ENCODE results near the gene SPEF1.

SPEF1 gene

GRCh38 chr20:3811467-3812258 lies 30.4 kb upstream of the SPEF1 start:
- DNase-seq (ENCODE audit: low read depth, low spot score): peak; percentile 91
- H3K4me3 ChIP-seq (ENCODE audit: low read depth, low read length): peak overlapping the region; percentile 38
- CTCF ChIA-PET: interaction anchor here (0.7 to 2.9 kb wide), 8 partner anchors 16 to 281 kb away, joined by 3 to 18 read pairs (median 6); partner anchors contain the start of gene CDC25B
- POLR2A ChIA-PET: interaction anchor here (1.0 to 2.0 kb wide), 3 partner anchors 9 to 25 kb away, joined by 3 to 12 read pairs (median 3); partner anchors contain the start of genes AP5S1, CDC25B and CENPB
- TF ChIP-seq, protein P1, sequence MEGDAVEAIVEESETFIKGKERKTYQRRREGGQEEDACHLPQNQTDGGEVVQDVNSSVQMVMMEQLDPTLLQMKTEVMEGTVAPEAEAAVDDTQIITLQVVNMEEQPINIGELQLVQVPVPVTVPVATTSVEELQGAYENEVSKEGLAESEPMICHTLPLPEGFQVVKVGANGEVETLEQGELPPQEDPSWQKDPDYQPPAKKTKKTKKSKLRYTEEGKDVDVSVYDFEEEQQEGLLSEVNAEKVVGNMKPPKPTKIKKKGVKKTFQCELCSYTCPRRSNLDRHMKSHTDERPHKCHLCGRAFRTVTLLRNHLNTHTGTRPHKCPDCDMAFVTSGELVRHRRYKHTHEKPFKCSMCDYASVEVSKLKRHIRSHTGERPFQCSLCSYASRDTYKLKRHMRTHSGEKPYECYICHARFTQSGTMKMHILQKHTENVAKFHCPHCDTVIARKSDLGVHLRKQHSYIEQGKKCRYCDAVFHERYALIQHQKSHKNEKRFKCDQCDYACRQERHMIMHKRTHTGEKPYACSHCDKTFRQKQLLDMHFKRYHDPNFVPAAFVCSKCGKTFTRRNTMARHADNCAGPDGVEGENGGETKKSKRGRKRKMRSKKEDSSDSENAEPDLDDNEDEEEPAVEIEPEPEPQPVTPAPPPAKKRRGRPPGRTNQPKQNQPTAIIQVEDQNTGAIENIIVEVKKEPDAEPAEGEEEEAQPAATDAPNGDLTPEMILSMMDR (IDR thresholded peaks at IDR 0.05; ENCODE audit: insufficient read depth, low read length, missing control alignments): no peak

DNA sequence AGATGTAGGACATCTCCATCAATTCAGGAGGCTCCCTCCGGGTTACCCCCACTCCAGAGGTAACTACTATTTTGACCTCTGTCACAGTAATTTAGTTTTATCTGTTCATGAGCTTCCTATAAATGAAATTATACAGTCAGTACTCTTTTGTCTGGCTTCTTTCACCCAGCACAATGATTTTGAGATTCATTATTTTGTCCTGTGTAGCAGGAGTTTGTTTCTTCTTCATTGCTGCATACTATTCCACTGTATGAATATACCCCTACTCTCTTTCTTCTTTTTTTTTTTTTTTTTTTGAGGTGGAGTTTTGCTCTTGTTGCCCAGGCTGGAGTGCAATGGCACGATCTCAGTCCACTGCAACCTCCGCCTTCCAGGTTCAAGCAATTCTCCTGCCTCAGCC lies 27.3 kb upstream of the SPEF1 start:
- no peak for DNase-seq (ENCODE audit: low read depth, low spot score)
- TF ChIP-seq, protein P1 (IDR thresholded peaks at IDR 0.05; ENCODE audit: insufficient read depth, low read length, missing control alignments): no peak
- ChIA-PET CTCF (interaction anchor here (1.1 kb wide), 1 partner anchor 132 kb away, joined by 3 read pairs; no protein-coding TSS in a partner anchor), POLR2A (interaction anchor here (0.7 kb wide), 1 partner anchor 10 kb away, joined by 3 read pairs; no protein-coding TSS in a partner anchor)
- H3K4me3 ChIP-seq (ENCODE audit: low read depth, low read length): no peak overlapping the region

DNA sequence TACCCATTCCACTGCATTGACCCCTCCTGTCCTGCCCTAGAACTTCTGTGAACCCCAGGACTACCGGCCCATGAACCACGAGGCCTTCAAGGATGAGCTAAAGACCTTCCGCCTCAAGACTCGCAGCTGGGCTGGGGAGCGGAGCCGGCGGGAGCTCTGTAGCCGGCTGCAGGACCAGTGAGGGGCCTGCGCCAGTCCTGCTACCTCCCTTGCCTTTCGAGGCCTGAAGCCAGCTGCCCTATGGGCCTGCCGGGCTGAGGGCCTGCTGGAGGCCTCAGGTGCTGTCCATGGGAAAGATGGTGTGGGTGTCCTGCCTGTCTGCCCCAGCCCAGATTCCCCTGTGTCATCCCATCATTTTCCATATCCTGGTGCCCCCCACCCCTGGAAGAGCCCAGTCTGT lies 23.5 kb upstream of the SPEF1 start:
- no peak overlapping the region for H3K4me3 ChIP-seq (ENCODE audit: low read depth, low read length)
- TF ChIP-seq, protein P1 (IDR thresholded peaks at IDR 0.05; ENCODE audit: insufficient read depth, low read length, missing control alignments): no peak
- DNase-seq (ENCODE audit: low read depth, low spot score): no peak
- POLR2A ChIA-PET: no interaction called here
- CTCF ChIA-PET: interaction anchor here (0.6 to 1.8 kb wide), 2 partner anchors 9 to 51 kb away, joined by 3 to 6 read pairs; no protein-coding TSS in a partner anchor

DNA sequence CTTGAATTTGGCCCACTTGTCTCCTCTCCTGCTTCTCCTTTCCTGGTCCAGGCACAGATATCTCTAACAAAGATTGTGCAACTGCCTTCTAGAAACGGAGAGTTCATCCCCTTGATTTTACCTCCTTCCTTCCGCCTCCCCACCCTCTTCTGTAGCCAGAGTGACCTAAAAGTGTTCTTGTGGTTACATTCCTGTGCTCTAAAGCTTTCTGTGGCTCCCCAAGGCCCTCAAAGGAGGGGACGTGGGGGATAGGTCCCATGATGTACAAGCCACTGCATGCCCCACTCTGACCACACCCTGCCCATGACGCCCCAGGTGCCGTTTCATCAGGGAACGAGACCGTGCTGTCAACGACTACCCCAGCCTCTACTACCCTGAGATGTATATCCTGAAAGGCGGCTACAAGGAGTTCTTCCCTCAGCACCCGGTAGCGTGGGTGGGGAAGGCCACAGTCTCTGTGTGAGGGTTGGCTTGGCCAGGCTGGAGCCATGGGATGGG lies 23.1 kb upstream of the SPEF1 start:
- TF ChIP-seq, protein P1 (IDR thresholded peaks at IDR 0.05; ENCODE audit: insufficient read depth, low read length, missing control alignments): no peak
- no peak overlapping the region for H3K4me3 ChIP-seq (ENCODE audit: low read depth, low read length)
- CTCF ChIA-PET: interaction anchor here (1.5 to 1.8 kb wide), 2 partner anchors 10 to 15 kb away, joined by 6 to 9 read pairs; partner anchors contain the start of gene AP5S1
- POLR2A ChIA-PET: no interaction called here
- DNase-seq (ENCODE audit: low read depth, low spot score): no peak

- TF ChIP-seq, protein P1 (IDR thresholded peaks at IDR 0.05; ENCODE audit: insufficient read depth, low read length, missing control alignments): no peak
- DNase-seq (ENCODE audit: low read depth, low spot score): no peak
- CTCF ChIA-PET: interaction anchor here (1.5 to 1.8 kb wide), 2 partner anchors 10 to 15 kb away, joined by 6 to 9 read pairs; partner anchors contain the start of gene AP5S1
- POLR2A ChIA-PET: no interaction called here
- H3K4me3 ChIP-seq (ENCODE audit: low read depth, low read length): no peak overlapping the region
These were observed 22.6 kb upstream of the SPEF1 start for GRCh38 chr20:3803854-3804253.

DNA sequence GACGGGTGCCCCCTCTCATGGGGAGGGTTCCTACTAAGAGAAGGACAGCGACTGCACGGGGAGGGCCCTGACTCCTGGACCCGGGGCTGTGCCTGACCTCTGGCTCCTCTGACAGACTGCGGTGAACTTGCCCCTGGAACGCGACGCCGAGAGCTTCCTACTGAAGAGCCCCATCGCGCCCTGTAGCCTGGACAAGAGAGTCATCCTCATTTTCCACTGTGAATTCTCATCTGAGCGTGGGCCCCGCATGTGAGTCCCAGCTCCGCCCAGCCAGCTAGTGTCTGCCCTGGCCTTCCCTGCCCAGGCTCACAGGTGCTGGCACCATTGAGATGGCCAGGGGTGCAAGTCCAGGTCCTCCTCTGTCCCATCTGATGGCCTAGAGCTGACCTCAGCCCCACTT lies 22.0 kb upstream of the SPEF1 start:
- TF ChIP-seq, protein P1 (IDR thresholded peaks at IDR 0.05; ENCODE audit: insufficient read depth, low read length, missing control alignments): no peak
- ChIA-PET CTCF (interaction anchor here (1.5 kb wide), 1 partner anchor 16 kb away, joined by 9 read pairs; the partner anchor contains the start of gene AP5S1), POLR2A (no interaction called here)
- no peak for DNase-seq (ENCODE audit: low read depth, low spot score)
- H3K4me3 ChIP-seq (ENCODE audit: low read depth, low read length): no peak overlapping the region
